WI38 (cell line): ENCODE results near the gene SRGAP2C.
"Not testable (repeated sequence)": the region's sequence is repeated elsewhere in the genome, so short reads cannot be mapped to it uniquely, and the experiment has no call there.

Source experiments
- H3K4me3 ChIP-seq: 2 replicates; pipeline ENCODE4 v1.5.1; 2011; ENCODE audit warnings: low read depth, mild to moderate bottlenecking, control low read depth, low read length
- TF ChIP-seq, protein P1 (sequence below): IDR thresholded peaks from 2 replicates; pipeline ENCODE4 v1.5.1; 2012; ENCODE audit warnings: low read depth, mild to moderate bottlenecking, control low read depth, low read length

The SRGAP2C gene

DNA sequence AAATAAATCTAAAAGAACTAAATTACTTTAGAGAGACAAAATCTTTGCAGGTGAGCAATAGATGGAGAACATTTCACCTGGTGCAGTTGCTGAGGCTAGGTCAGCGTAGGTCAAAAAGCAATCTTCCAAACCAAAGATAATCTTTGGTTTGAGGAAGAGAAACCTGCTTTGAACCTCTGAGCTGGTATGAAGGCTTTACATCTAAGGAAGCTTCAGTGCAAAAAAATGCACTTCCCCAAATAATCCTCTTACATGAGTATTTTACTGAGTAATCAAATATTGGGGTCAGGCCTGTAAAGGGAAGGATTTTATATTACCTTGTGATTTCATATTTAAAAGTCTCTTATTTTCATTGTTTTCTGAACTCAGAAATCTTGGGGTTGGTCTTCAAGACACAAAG lies 223.6 kb downstream of the SRGAP2C start:
- no peak overlapping the region for H3K4me3 ChIP-seq
- TF ChIP-seq, protein P1, sequence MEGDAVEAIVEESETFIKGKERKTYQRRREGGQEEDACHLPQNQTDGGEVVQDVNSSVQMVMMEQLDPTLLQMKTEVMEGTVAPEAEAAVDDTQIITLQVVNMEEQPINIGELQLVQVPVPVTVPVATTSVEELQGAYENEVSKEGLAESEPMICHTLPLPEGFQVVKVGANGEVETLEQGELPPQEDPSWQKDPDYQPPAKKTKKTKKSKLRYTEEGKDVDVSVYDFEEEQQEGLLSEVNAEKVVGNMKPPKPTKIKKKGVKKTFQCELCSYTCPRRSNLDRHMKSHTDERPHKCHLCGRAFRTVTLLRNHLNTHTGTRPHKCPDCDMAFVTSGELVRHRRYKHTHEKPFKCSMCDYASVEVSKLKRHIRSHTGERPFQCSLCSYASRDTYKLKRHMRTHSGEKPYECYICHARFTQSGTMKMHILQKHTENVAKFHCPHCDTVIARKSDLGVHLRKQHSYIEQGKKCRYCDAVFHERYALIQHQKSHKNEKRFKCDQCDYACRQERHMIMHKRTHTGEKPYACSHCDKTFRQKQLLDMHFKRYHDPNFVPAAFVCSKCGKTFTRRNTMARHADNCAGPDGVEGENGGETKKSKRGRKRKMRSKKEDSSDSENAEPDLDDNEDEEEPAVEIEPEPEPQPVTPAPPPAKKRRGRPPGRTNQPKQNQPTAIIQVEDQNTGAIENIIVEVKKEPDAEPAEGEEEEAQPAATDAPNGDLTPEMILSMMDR = no peak

DNA sequence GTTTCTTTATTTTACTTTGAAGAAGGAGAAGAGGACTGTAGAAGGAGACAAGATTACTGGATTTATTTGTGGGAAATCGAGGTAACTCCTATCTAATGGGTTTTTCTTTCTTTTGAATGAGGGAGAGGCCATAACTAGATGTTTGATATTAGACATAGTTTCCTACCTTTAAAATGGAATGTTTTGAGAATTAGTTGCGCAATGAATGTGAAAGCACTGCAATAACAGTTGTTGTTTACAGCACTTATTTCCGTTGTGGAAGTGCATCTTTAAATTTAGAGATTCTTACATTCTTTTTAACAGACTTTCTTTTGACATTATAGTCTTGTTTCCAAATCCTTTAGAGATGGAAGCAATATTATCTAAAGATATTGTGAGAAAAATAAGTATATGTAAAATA lies 229.0 kb downstream of the SRGAP2C start:
- no peak overlapping the region for H3K4me3 ChIP-seq
- TF ChIP-seq, protein P1 = no peak

DNA sequence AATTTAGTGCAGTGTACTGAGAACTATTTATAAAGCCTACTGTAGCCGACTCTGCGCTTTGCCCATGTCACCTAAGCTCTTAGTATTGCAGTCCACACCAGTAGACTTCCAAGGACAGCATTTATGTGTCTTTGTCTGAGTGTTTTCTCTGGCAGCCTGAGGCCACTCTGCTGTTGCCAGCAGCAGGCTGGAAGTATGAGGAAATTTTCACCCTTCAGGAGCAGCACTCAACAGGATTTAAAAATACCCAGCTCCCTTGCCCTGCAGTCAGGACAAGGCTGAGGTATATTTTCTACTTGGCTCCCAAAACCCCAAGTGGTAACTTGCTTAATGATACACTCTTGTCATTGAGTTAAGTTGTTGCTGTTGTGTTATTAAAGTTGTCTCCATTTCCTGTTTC lies 230.1 kb downstream of the SRGAP2C start:
- H3K4me3 ChIP-seq = no peak overlapping the region
- TF ChIP-seq, protein P1 = no peak

DNA sequence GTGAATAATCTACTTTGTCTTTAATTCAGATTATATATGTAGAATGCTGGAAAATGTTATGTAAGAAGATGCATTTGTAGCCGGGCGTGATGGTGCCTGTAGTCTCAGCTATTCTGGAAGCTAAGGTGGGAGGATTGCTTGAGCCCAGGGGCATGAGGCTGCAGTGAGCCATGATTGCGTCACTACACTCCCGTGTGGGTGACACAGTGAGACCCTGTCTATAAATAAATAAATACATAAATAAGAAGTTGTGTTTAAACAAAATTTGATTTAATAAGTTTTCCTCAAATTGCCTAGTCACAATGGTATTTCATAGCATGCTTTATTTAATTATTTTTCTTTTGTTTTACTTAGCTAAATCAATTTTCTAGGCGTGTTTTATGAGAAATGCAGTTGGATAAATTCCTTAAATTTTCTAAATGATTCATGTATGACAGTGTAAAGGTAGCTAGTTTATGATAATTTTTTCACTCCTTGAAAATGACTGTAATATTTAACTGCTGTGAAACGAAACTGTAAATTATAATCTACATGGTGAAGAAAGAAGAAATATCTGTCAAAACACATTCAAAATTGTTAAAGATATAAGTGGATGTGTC lies 232.6 kb downstream of the SRGAP2C start:
- H3K4me3 ChIP-seq = no peak overlapping the region
- TF ChIP-seq, protein P1 = no peak

DNA sequence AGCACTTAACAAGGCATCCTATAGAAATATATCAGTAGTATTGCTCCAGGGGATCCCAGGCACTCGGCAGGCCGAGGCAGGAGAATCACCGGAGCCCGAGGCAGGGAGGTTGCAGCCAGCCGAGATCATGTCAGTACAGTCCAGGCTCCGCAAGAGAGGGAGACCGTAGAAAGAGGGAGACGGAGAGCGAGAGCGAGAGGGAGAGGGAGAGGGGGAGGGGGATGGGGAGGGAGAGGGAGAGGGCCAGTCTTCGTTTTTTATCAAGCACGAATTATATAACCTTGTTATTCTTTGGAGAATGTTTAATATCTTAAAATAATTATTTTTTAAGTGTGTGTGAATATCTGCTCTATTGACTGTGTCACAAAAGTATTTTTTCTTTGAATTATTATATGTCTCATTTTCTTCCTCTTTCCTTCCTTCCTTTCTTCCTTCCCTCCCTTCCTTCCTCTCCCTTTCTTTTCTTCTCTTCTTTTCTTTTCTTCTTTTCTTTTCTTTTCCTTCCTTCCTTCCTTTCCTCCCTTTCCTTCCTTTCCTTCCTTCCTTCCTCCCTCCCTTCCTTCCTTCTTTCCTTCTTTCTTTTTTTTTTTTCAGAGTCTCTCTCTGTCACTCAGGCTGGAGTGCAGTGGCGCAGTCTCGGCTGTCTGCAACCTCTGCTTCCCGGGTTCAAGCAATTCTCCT lies 233.7 kb downstream of the SRGAP2C start:
- TF ChIP-seq, protein P1 = no peak
- no peak overlapping the region for H3K4me3 ChIP-seq

DNA sequence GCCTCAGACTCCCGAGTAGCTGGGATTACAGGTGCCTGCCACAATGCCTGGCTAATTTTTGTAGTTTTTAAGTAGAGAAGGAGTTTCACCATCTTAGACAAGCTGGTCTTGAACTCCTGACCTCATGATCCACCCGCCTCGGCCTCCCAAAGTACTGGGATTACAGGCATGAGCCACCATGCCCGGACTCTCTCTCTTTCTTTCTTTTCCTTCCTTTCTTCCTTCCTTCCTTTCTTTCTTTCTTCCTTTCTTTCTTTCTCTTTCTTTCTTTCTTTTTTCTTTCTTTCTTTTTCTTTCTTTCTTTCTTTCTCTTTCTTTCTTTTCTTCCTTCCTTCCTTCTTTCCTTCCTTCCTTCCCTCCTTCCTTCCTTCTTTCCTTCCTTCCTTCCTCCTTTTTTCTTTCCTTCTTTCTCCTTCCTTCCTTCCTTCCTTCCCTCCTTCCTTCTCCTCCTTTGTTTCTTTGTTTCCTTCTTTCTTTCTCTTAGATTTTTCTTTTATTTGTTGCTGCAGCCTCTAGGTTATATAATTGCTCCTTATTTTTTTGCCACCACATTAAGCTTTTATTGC lies 234.4 kb downstream of the SRGAP2C start:
- H3K4me3 ChIP-seq = not testable (repeated sequence)

DNA sequence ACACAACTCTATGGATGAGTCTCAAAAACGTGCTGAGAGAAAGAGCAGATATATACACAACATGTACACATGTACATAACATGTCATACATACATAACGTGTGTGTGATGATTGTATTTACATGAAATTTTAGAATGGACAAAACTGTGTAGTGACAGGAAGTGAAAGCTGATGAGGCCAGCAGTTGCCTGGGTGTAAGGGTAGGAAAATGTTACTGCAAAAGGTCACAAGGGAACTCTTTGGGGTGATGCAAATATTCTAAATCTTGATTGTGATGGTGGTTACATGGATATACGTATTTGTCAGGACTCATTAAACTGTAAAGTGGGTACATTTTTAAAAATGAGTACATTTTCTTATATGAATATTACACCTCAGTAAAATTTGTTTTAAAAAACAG lies 236.7 kb downstream of the SRGAP2C start:
- not testable (repeated sequence) for H3K4me3 ChIP-seq

DNA sequence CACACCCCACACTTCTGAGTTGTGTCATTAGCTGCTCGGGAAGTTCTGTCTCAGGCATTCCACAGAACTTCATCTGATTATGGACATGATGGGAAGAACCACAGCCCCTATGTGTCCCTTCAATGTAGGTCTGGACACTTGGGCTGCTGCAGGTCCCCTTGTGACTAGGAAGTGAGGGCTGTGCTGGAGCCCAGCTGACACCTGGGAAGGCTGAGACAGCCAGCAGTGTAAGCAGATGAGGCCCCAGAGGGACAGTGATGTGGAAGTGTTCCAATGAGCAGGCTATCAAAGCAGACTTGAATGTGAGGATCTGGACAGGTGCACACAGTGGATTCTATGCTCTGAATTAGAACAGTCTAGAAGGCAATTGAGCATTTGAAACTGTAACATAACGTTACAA lies 239.2 kb downstream of the SRGAP2C start:
- not testable (repeated sequence) for H3K4me3 ChIP-seq

DNA sequence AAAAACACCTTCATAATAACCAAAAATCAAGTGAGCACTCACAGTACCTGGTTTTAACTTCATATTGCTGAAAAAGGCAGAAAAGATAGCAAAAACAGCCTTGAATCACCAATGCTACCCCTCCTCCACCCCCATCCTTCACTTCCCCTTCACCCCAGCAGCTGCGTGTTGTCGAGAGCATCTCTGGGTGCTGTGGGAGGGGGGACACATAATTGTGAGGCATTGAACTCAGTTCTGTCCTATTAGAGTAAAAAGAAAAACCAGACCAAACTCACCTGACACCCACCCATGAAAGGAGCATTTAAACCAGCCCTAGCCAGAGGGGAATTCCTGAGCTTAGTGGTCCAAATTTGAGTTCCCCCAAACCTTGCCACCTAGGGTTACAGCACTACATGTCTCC lies 248.7 kb downstream of the SRGAP2C start:
- H3K4me3 ChIP-seq = not testable (repeated sequence)

DNA sequence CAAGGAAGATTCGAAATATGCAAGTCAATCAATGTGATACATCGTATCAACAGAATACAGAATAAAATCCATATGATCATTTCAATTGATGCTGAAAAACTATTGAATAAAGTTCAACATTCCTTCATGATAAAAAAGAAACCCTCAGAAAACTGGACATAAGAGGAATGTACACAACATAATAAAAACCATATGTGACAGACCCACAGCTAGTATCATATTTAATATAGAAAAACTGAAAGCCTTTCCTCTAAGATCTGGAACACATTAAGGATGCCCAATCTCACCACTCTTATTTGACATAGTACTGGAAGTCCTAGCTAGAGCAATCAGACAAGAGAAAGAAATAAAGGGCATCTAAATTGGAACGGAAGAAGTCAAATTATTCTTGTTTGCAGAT lies 254.1 kb downstream of the SRGAP2C start:
- H3K4me3 ChIP-seq = not testable (repeated sequence)
